GM12878 (cell line): Measurements from ENCODE around the gene DUOXA1. TPM values are rescaled to one million over a fixed set of nuclear protein-coding genes. Genes with fewer than 3 reads are reported as not detected.

ENCODE experiments used
- ATAC-seq: fragments of 200-7000 bp; cut with Tn5 transposase; 3 replicates; pipeline ENCODE4 v1.9.1; 2020; ENCODE audit warnings: mild to moderate bottlenecking, moderate library complexity
- BruUV-seq: library from RNA; stranded (reverse); fragments of 400-500 nt; replicated peaks from 2 replicates; lab custom pipeline; 2021; lab: Mats Ljungman, UMichigan
- CTCF ChIA-PET: fragments of 300-600 bp; sonication (Branson Sonifier 250); formaldehyde crosslinking; extraction: SDS; loops from one replicate; lab custom pipeline; 2021; ENCODE audit warnings: inconsistent platforms; lab: Yijun Ruan, JAX
- POLR2A ChIA-PET: fragments of 350-600 bp; formaldehyde crosslinking; extraction: SDS; loops from one replicate; lab custom pipeline; 2021; ENCODE audit warnings: inconsistent platforms; lab: Charles Lee
- RAD21 ChIA-PET: fragments of 300-600 bp; sonication (Branson Sonifier 250); formaldehyde crosslinking; loops from one replicate; lab custom pipeline; 2023; ENCODE audit warnings: antibody characterized with exemption; ENCODE audit not compliant: unreplicated experiment; lab: Charles Lee
- SMC1A ChIA-PET: fragments of 300-600 bp; sonication (Branson Sonifier 250); formaldehyde crosslinking; loops from one replicate; lab custom pipeline; 2023; ENCODE audit not compliant: unreplicated experiment, uncharacterized antibody; lab: Charles Lee
- DNase-seq: peaks from one replicate; pipeline ENCODE4 v3.0.0-alpha.2; 2011; ENCODE audit warnings: low read depth, low spot score
- FAIRE-seq: peaks from 3 replicates; lab custom pipeline; 2011; peaks lifted over from hg19 to GRCh38; lab: Jason Lieb, UNC
- H2AFZ ChIP-seq: 2 replicates; pipeline ENCODE4 v1.6.0; 2011; ENCODE audit warnings: low read depth, low read length, control low read depth; ENCODE audit not compliant: control insufficient read depth
- H3K27ac ChIP-seq: 2 replicates; pipeline ENCODE4 v1.5.1; 2011; ENCODE audit warnings: control low read depth; ENCODE audit not compliant: control insufficient read depth, insufficient read depth
- H3K27me3 ChIP-seq, 2 experiments: replicated peaks in 1 of 2; 2 replicates each; pipeline versions ENCODE4 v1.6.0 to v1.6.1; 2011; ENCODE audit warnings: low read length in 1 of 2; ENCODE audit not compliant: control insufficient read depth in 2 of 2, insufficient read depth in 2 of 2
- H3K36me3 ChIP-seq, 2 experiments: 2 replicates each; pipeline ENCODE4 v1.5.1; 2011; ENCODE audit warnings: low read length in 1 of 2; ENCODE audit not compliant: control insufficient read depth in 2 of 2, insufficient read depth in 2 of 2
- H3K4me1 ChIP-seq: 2 replicates; pipeline ENCODE4 v1.6.1; 2011; ENCODE audit warnings: mild to moderate bottlenecking, low read length, moderate library complexity, mixed read lengths; ENCODE audit not compliant: control insufficient read depth, insufficient read depth
- H3K4me2 ChIP-seq: 2 replicates; pipeline ENCODE4 v1.6.0; 2011; ENCODE audit warnings: control low read depth; ENCODE audit not compliant: control insufficient read depth, insufficient read depth
- H3K4me3 ChIP-seq: fragments of 200-600 bp; sonication (generic); 2 replicates; pipeline ENCODE4 v1.5.1; 2016
- H3K79me2 ChIP-seq: 2 replicates; pipeline ENCODE4 v1.6.0; 2011; ENCODE audit warnings: low read length; ENCODE audit not compliant: control insufficient read depth, insufficient read depth
- H3K9ac ChIP-seq: 2 replicates; pipeline ENCODE4 v1.8.0; 2011; ENCODE audit warnings: low read length, control low read depth, mixed read lengths; ENCODE audit not compliant: control insufficient read depth, insufficient read depth
- H3K9me3 ChIP-seq: replicated peaks from 3 replicates; pipeline ENCODE4 v1.5.1; 2011; ENCODE audit warnings: mild to moderate bottlenecking, low read length; ENCODE audit not compliant: control insufficient read depth, insufficient read depth
- H4K20me1 ChIP-seq: 2 replicates; pipeline ENCODE4 v1.6.0; 2011; ENCODE audit not compliant: control insufficient read depth, insufficient read depth
- CTCF ChIP-seq, 3 experiments: IDR thresholded peaks in 2 of 3; conservative IDR thresholded peaks in 1 of 3; 2 replicates each; pipeline ENCODE4 v1.5.1; 2011; ENCODE audit warnings: low read depth in 3 of 3, low read length in 3 of 3, mild to moderate bottlenecking in 3 of 3, control low read depth in 2 of 3, moderate library complexity in 2 of 3, inconsistent platforms in 1 of 3, mixed read lengths in 1 of 3; ENCODE audit not compliant: control insufficient read depth in 2 of 3, insufficient read depth in 1 of 3; ENCODE audit errors: extremely low read depth in 1 of 3
- RAD21 ChIP-seq: IDR thresholded peaks from 2 replicates; pipeline ENCODE4 v1.6.1; 2011; ENCODE audit warnings: mild to moderate bottlenecking, low read depth, low read length, moderate library complexity; ENCODE audit not compliant: insufficient read depth
- SMC3 ChIP-seq: IDR thresholded peaks from 2 replicates; pipeline ENCODE4 v1.6.1; 2011; ENCODE audit warnings: low read length, improper control_type of control experiment, borderline replicate concordance
- SRF ChIP-seq, 2 experiments: IDR thresholded peaks; 2 replicates each; pipeline ENCODE4 v1.6.1; 2011; ENCODE audit warnings: low read depth in 2 of 2, low read length in 2 of 2, mild to moderate bottlenecking in 1 of 2, moderate library complexity in 1 of 2
- SUPT20H ChIP-seq: IDR thresholded peaks from 2 replicates; pipeline ENCODE4 v1.6.1; 2011; ENCODE audit warnings: low read depth, mild to moderate bottlenecking, low read length, moderate library complexity, borderline replicate concordance; ENCODE audit not compliant: control insufficient read depth
- ZBED1 ChIP-seq: IDR thresholded peaks from 2 replicates; pipeline ENCODE4 v1.6.1; 2016; ENCODE audit warnings: borderline replicate concordance
- ZNF207 ChIP-seq: fragments of 450-650 bp; IDR thresholded peaks from 2 replicates; pipeline ENCODE4 v1.6.1; 2014; ENCODE audit warnings: antibody characterized with exemption, mild to moderate bottlenecking, borderline replicate concordance
- WGBS: methylation state at CpG from one replicate; pipeline ENCODE4 v1.1.6; 2016; ENCODE audit warnings: low lambda C conversion rate; ENCODE audit not compliant: insufficient replicate concordance, insufficient coverage; ENCODE audit errors: missing lambda C conversion rate; 5-methylcytosine and 5-hydroxymethylcytosine counted together
- in situ Hi-C: fragments of 300-500 bp; cut with MboI; formaldehyde crosslinking; loops from 9 replicates; pipeline ENCODE4 v1.14.3; 2018; ENCODE audit warnings: mixed read lengths
- intact Hi-C: fragments of 100-400 bp; cut with micrococcal nuclease; formaldehyde crosslinking; loops from one replicate; pipeline ENCODE4 v1.14.2; 2022; ENCODE audit not compliant: unreplicated experiment
- polyA plus RNA-seq, 11 experiments: library from polyadenylated mRNA; depleted of rRNA in 4 of 11; unstranded in 6 of 11; stranded (reverse) in 5 of 11; fragments of >200 nt; fragmentation: Nextera tagmentation in 4 of 11; fragmentation: Illumina TruSeq in 1 of 11; extraction: Ambion mirVana in 4 of 11; extraction: Trizol in 1 of 11; gene quantifications; 1 replicate in 1 of 11; 2 replicates in 10 of 11; pipeline versions ENCODE4 v1.2.1 to v1.2.3, GENCODE V29; 2011 to 2016; ENCODE audit warnings: inconsistent platforms in 2 of 11, missing spikeins in 2 of 11, low read depth in 1 of 11
- total RNA-seq, 4 experiments: library from RNA; depleted of rRNA in 3 of 4; stranded (reverse); fragments of >200 nt in 3 of 4; fragmentation: Illumina TruSeq in 1 of 4; extraction: Trizol in 1 of 4; gene quantifications; 2 replicates each; pipeline versions ENCODE4 v1.2.1 to v1.2.3, GENCODE V29; 2013 to 2021

The DUOXA1 gene
- total and polyA plus RNA-seq, 10 of the 15 experiments (the other 5 are each of a cell fraction or from before 2014, with no cell fraction given) = 0.08 TPM; not detected in 9

- RAD21 ChIA-PET = interaction anchor here (0.8 to 2.0 kb wide), 11 partner anchors 8 to 331 kb away, joined by 3 to 6 read pairs (median 4); no protein-coding TSS in a partner anchor
- POLR2A ChIA-PET = no interaction called here
- WGBS = 24% methylated on average over 2 of the region's 2 CpGs
- H2AFZ ChIP-seq = no peak overlapping the region
- H3K9ac ChIP-seq = no peak overlapping the region
- H3K9me3 ChIP-seq = no peaks in the 10 kb centered on the region
- peaks cover 4 to 8% of the 10 kb centered on the region in 2 experiments for H3K27me3 ChIP-seq
- in situ Hi-C loops (no loop called here), intact Hi-C loops (loop anchor here (10.0 kb wide), 1 partner anchor 152 kb away; no protein-coding TSS in a partner anchor)
- peak; percentile 89 for ATAC-seq
- SMC1A ChIA-PET = interaction anchor here (0.6 to 1.9 kb wide), 16 partner anchors 8 to 486 kb away, joined by 3 to 9 read pairs (median 4); no protein-coding TSS in a partner anchor
- no peak for DNase-seq
- no peak overlapping the region for H3K27ac ChIP-seq
- no peak overlapping the region for H3K4me2 ChIP-seq
- no peaks in the 10 kb centered on the region for H3K79me2 ChIP-seq
- H4K20me1 ChIP-seq = no peaks in the 10 kb centered on the region
- no peak overlapping the region for H3K4me3 ChIP-seq
- FAIRE-seq = no peak
- peak; percentile 59; the same call in 1 of the 2 replicates for TF ChIP-seq SMC3
- TF ChIP-seq RAD21 = peak; percentile 45
- TF ChIP-seq ZNF207 = no peak
- no peak for TF ChIP-seq SUPT20H
- no peak for TF ChIP-seq ZBED1
- peak; percentile 64 to 72 (median 67) for TF ChIP-seq CTCF (IDR thresholded peaks at IDR 0.05 in 2 of 3, conservative IDR thresholded peaks at IDR 0.05 in 1 of 3; ENCODE audit: control insufficient read depth in 2 of 3, extremely low read depth in 1 of 3, insufficient read depth in 1 of 3, low read depth in 3 of 3, low read length in 3 of 3)
- no peak for TF ChIP-seq SRF (IDR thresholded peaks at IDR 0.05; ENCODE audit: low read depth in 2 of 2, low read length in 2 of 2)
- CTCF ChIA-PET = interaction anchor here (0.6 to 5.0 kb wide), 27 partner anchors 8 to 580 kb away, joined by 3 to 27 read pairs (median 5); partner anchors contain the start of genes DUOX2, DUOXA2 and SORD
- H3K36me3 ChIP-seq = no peaks in the 10 kb centered on the region
- no TSS peak for BruUV-seq
- H3K4me1 ChIP-seq = no peaks in the 10 kb centered on the region
Observed at GRCh38 chr15:45126535-45127158, 3.0 kb downstream of the DUOXA1 start.
